Breast epithelium (tissue), 4 donors: ENCODE measurements around the gene ATG7. TPM values are rescaled to one million over a fixed set of nuclear protein-coding genes. Genes with fewer than 3 reads are reported as not detected.

Source experiments
- DNase-seq, 2 donors: peaks; one replicate each; pipeline ENCODE4 v3.0.0-alpha.2; 2019; ENCODE audit warnings: low spot score in 2 of 2
- H3K27ac ChIP-seq, 2 donors: fragments of 200-600 bp; sonication (generic) in 1 of 2; one replicate each; pipeline ENCODE4 v1.5.1; 2016 to 2019; ENCODE audit warnings: mild to moderate bottlenecking in 1 of 2
- H3K27me3 ChIP-seq, 2 donors: fragments of 200-600 bp; sonication (generic) in 1 of 2; one replicate each; pipeline versions ENCODE4 v1.5.1 to v1.6.0; 2017 to 2019; ENCODE audit warnings: control low read depth in 1 of 2, mild to moderate bottlenecking in 1 of 2
- H3K36me3 ChIP-seq: fragments of 200-600 bp; one replicate; pipeline ENCODE4 v1.5.1; 2019
- H3K4me1 ChIP-seq, 2 donors: fragments of 200-600 bp; sonication (generic); one replicate each; pipeline ENCODE4 v1.5.1; 2016 to 2019; ENCODE audit warnings: control low read depth in 1 of 2
- H3K4me3 ChIP-seq, 3 donors: fragments of 200-600 bp; sonication (generic); 1 replicate in 2 of 3; 2 replicates in 1 of 3; pipeline ENCODE4 v1.5.1; 2016 to 2019; ENCODE audit warnings: mild to moderate bottlenecking in 3 of 3, moderate library complexity in 2 of 3
- H3K9me3 ChIP-seq, 2 donors: fragments of 200-600 bp; sonication (generic) in 1 of 2; one replicate each; pipeline ENCODE4 v1.5.1; 2016 to 2019; ENCODE audit warnings: control low read depth in 1 of 2
- POLR2A ChIP-seq: fragments of 450-650 bp; IDR thresholded peaks from one replicate; pipeline ENCODE4 v1.6.1; 2016; ENCODE audit warnings: antibody characterized with exemption, mild to moderate bottlenecking, moderate library complexity
- POLR2AphosphoS5 ChIP-seq, 3 donors: sonication (generic); formaldehyde crosslinking; IDR thresholded peaks; one replicate each; pipeline ENCODE4 v1.6.1; 2017; ENCODE audit warnings: antibody characterized with exemption in 3 of 3
- intact Hi-C: fragments of 100-400 bp; cut with DNase I; formaldehyde crosslinking; loops from one replicate; pipeline ENCODE4 v1.15.1; 2023; ENCODE audit warnings: low total_unique reads
- total RNA-seq, 3 donors: library from RNA; depleted of rRNA; stranded (reverse); fragments of >200 nt; gene quantifications; one replicate each; pipeline ENCODE4 v1.1.0, GENCODE V29; 2016
- TF ChIP-seq, protein P1 (sequence below), 3 donors: fragments of 450-650 bp; IDR thresholded peaks; one replicate each; pipeline ENCODE4 v1.5.1; 2016 to 2017; ENCODE audit warnings: antibody characterized with exemption in 3 of 3, mild to moderate bottlenecking in 3 of 3, moderate library complexity in 3 of 3

ATG7 gene
- total RNA-seq, 3 donors from 2014 or later = 64.9 to 81.9 (median 75.5) TPM

DNA sequence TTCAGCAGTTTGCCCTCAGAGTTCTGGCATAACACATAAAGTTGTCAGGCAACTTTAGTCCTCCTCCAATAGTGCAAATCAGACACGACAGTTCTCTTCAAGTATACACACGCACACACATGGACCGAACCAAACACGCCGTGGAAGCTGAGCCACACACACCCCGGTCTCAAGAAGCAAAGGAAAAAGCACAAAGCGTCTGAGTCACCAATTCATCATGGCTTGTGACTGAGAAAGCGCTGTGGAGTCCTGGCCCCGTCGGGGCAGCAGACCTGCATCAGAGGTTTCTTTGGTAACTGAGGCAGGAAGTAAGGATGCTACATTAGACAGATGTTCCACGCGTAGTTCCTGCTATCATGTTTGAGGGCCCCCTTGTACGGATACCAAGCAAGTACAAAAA, 285.8 kb downstream of the ATG7 start:
- Histone ChIP-seq H3K27ac (peak overlapping the region; percentile 65 to 88), H3K27me3 (no peaks in the 10 kb centered on the region), H3K36me3 (no peaks in the 10 kb centered on the region), H3K9me3 (no peaks in the 10 kb centered on the region), H3K4me3 (no peak overlapping the region), H3K4me1 (peaks cover 3 to 18% of the 10 kb centered on the region in 2 donors)
- DNase-seq = peak in 1 of 2 donors; percentile 27
- intact Hi-C loops = no loop called here
- TF ChIP-seq, protein P1, sequence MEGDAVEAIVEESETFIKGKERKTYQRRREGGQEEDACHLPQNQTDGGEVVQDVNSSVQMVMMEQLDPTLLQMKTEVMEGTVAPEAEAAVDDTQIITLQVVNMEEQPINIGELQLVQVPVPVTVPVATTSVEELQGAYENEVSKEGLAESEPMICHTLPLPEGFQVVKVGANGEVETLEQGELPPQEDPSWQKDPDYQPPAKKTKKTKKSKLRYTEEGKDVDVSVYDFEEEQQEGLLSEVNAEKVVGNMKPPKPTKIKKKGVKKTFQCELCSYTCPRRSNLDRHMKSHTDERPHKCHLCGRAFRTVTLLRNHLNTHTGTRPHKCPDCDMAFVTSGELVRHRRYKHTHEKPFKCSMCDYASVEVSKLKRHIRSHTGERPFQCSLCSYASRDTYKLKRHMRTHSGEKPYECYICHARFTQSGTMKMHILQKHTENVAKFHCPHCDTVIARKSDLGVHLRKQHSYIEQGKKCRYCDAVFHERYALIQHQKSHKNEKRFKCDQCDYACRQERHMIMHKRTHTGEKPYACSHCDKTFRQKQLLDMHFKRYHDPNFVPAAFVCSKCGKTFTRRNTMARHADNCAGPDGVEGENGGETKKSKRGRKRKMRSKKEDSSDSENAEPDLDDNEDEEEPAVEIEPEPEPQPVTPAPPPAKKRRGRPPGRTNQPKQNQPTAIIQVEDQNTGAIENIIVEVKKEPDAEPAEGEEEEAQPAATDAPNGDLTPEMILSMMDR (IDR thresholded peaks at IDR 0.05) = no peak
- peak in 1 of 3 donors; percentile 10 for TF ChIP-seq POLR2AphosphoS5 (IDR thresholded peaks at IDR 0.05)

DNA sequence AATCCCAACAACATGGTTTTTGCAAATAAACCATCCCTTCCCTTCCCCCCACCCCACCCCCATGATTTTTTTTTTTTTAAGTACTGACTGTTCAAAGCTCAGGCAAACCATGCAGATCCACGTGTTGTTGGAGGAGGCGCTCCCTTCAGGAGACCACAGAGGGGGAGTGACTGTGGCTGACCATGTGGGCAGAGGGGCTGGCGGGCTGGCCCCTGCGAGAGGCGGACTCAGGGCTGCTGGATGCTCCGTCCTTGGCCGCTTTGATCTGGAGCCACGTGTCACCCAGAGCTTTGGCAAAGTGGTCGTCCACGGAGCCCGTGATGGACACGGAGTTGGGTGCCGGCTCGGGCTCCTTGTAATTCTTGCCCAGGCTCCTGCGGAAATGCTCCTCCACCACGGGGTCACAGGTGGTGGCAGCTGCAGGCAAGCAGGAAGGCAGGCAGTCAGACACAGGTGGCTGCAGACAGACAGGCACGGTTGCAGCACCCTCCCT, 286.3 kb downstream of the ATG7 start:
- no peaks in the 10 kb centered on the region for H3K9me3 ChIP-seq
- no peaks in the 10 kb centered on the region for H3K27me3 ChIP-seq
- peak overlapping the region; percentile 65 to 88 for H3K27ac ChIP-seq
- H3K4me1 ChIP-seq = peaks cover 3 to 18% of the 10 kb centered on the region in 2 donors
- peak in 1 of 2 donors; percentile 48 for DNase-seq
- H3K36me3 ChIP-seq = no peaks in the 10 kb centered on the region
- TF ChIP-seq POLR2A (no peak), POLR2AphosphoS5 (IDR thresholded peaks at IDR 0.05) (no peak)
- TF ChIP-seq, protein P1 (IDR thresholded peaks at IDR 0.05) = no peak
- H3K4me3 ChIP-seq = no peak overlapping the region
- intact Hi-C loops = no loop called here

DNA sequence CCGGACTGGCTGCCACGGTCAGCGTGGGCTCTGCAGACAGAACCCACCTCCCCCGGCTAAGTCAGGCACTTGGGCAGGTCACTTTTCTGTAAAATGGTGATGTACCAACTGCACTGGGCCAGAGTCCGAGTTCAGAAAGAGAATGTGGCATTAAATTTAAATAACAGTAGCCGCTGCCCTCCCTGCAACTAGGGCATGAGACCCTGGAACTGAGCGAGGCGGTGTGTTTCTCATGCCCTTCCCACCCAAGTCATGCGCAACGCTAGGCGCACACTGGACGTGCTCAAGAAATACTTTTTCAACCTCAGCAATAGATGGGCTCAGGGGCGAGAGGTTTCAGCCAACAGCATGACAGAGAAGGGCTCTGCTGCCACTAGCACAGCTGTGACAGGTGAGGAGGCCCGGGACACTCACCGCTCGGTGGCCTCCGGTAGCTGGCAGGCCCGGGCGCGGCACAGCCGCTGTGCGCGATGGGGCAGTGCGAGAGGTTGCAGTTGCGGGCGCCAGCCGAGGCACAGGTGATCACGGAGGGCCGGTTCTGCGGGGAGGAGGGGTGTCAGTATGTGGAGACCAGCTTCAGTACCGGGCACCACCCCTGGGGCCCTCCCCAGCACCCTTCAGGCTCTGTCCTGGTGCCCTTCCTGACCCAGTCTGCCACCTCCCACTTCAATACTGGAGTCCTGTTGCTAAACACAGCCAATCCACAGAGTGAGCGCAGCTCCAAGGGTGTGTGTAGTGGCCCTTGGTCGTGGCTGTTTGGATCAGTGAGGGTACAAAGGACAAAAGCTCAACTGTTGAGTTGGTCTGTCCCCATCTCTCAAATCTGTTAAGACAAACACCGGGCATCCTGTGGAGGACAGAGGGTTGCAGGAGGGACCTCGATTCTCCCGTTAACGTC, 287.0 kb downstream of the ATG7 start:
- Histone ChIP-seq H3K27ac (peak overlapping the region; percentile 65 to 88), H3K27me3 (no peaks in the 10 kb centered on the region), H3K9me3 (no peaks in the 10 kb centered on the region), H3K4me3 (no peak overlapping the region), H3K4me1 (peaks cover 3 to 18% of the 10 kb centered on the region in 2 donors), H3K36me3 (no peaks in the 10 kb centered on the region)
- DNase-seq = peak in 1 of 2 donors; percentile 49
- intact Hi-C loops = no loop called here
- TF ChIP-seq POLR2A (no peak), POLR2AphosphoS5 (IDR thresholded peaks at IDR 0.05) (no peak)
- TF ChIP-seq, protein P1 (IDR thresholded peaks at IDR 0.05) = no peak

DNA sequence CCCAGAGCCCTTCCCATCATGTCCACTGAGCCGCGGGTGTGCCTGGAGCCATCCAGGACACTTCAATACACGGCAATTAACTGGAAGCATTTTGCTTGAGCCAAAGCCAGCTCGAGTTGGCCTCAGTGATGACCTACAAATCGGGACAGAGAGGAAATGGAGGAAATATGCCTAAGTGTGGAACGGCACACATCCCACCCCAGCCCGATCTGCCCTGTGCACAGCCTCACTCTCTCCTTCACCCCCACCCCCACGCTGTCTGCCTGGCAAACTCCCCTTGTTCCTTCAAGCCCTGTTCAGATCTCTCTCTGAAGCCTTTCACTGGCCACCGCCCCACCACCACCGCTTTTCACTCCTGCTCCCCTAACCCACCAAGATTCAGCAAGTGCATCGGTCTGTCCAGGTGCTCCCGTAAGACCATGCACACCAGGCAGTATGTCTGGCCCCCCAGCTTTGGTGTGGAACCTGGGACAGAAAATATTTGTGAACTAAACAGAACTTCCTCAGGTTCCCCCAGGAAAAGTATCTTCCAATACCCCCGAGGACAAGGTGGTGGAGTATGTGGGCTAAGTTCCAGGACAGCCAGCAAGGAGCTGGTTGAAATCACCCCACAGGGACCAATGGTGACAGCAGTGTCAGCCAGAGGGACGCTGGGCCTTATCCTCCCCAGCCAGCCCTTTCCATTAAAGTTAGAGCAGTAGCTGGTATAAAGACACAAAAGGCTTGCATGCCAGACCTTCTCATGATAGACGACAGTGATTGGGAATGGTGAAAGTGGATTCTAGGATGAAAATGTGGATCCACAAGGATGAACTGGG, 287.8 kb downstream of the ATG7 start:
- Histone ChIP-seq H3K36me3 (no peaks in the 10 kb centered on the region), H3K27ac (peak overlapping the region; percentile 65 to 88)
- DNase-seq = peak in 1 of 2 donors; percentile 38

More for the DNA sequence above, 287.8 kb downstream of the ATG7 start:
- TF ChIP-seq, protein P1 (IDR thresholded peaks at IDR 0.05) = no peak
- Histone ChIP-seq H3K27me3 (no peaks in the 10 kb centered on the region), H3K9me3 (no peaks in the 10 kb centered on the region), H3K4me1 (peaks cover 3 to 18% of the 10 kb centered on the region in 2 donors), H3K4me3 (no peak overlapping the region)
- intact Hi-C loops = no loop called here
